ENCODE data around the gene VPS36. TPM values are rescaled to one million over a fixed set of nuclear protein-coding genes. Genes with fewer than 3 reads are reported as not detected.
A peak's percentile ranks its signal among the peaks of the same experiment; 100 is the strongest.
"Not testable (repeated sequence)": the region's sequence is repeated elsewhere in the genome, so short reads cannot be mapped to it uniquely, and the experiment has no call there.

Gene VPS36, protein sequence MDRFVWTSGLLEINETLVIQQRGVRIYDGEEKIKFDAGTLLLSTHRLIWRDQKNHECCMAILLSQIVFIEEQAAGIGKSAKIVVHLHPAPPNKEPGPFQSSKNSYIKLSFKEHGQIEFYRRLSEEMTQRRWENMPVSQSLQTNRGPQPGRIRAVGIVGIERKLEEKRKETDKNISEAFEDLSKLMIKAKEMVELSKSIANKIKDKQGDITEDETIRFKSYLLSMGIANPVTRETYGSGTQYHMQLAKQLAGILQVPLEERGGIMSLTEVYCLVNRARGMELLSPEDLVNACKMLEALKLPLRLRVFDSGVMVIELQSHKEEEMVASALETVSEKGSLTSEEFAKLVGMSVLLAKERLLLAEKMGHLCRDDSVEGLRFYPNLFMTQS
- total RNA-seq, result 48.9 TPM
- polyA plus RNA-seq (ENCODE audit: insufficient read depth, low read depth, low replicate concordance), result 19.2 TPM
- long read RNA-seq, donor 1, full-length matches to known transcripts, result 3 of 13 reads
- long read RNA-seq, donor 1, partial matches to known transcripts, result 10 of 13 reads
- long read RNA-seq, donor 1, other reads (novel, unspliced or antisense), result 0 of 13 reads
- long read RNA-seq, donor 2, full-length matches to known transcripts, result 8 of 8 reads
- long read RNA-seq, donor 2, partial matches to known transcripts, result 0 of 8 reads
- long read RNA-seq, donor 2, other reads (novel, unspliced or antisense), result 0 of 8 reads
- long read RNA-seq, donor 3, full-length matches to known transcripts, result 16 of 30 reads
- long read RNA-seq, donor 3, partial matches to known transcripts, result 14 of 30 reads
- long read RNA-seq, donor 3, other reads (novel, unspliced or antisense), result 0 of 30 reads
- long read RNA-seq, donor 4, full-length matches to known transcripts, result 7 of 7 reads
- long read RNA-seq, donor 4, partial matches to known transcripts, result 0 of 7 reads
- long read RNA-seq, donor 4, other reads (novel, unspliced or antisense), result 0 of 7 reads
- long read RNA-seq, donor 5, result 0 reads
- long read RNA-seq, donor 6, full-length matches to known transcripts, result 11 of 29 reads
- long read RNA-seq, donor 6, partial matches to known transcripts, result 18 of 29 reads
- long read RNA-seq, donor 6, other reads (novel, unspliced or antisense), result 0 of 29 reads
- long read RNA-seq, donor 7, full-length matches to known transcripts, result 13 of 44 reads
- long read RNA-seq, donor 7, partial matches to known transcripts, result 13 of 44 reads
- long read RNA-seq, donor 7, other reads (novel, unspliced or antisense), result 18 of 44 reads
- long read RNA-seq, donor 8, full-length matches to known transcripts, result 3 of 19 reads
- long read RNA-seq, donor 8, partial matches to known transcripts, result 16 of 19 reads
- long read RNA-seq, donor 8, other reads (novel, unspliced or antisense), result 0 of 19 reads
- long read RNA-seq, donor 9, full-length matches to known transcripts, result 7 of 15 reads
- long read RNA-seq, donor 9, partial matches to known transcripts, result 8 of 15 reads
- long read RNA-seq, donor 9, other reads (novel, unspliced or antisense), result 0 of 15 reads
- long read RNA-seq, donor 10, full-length matches to known transcripts, result 7 of 16 reads
- long read RNA-seq, donor 10, partial matches to known transcripts, result 9 of 16 reads
- long read RNA-seq, donor 10, other reads (novel, unspliced or antisense), result 0 of 16 reads

DNA sequence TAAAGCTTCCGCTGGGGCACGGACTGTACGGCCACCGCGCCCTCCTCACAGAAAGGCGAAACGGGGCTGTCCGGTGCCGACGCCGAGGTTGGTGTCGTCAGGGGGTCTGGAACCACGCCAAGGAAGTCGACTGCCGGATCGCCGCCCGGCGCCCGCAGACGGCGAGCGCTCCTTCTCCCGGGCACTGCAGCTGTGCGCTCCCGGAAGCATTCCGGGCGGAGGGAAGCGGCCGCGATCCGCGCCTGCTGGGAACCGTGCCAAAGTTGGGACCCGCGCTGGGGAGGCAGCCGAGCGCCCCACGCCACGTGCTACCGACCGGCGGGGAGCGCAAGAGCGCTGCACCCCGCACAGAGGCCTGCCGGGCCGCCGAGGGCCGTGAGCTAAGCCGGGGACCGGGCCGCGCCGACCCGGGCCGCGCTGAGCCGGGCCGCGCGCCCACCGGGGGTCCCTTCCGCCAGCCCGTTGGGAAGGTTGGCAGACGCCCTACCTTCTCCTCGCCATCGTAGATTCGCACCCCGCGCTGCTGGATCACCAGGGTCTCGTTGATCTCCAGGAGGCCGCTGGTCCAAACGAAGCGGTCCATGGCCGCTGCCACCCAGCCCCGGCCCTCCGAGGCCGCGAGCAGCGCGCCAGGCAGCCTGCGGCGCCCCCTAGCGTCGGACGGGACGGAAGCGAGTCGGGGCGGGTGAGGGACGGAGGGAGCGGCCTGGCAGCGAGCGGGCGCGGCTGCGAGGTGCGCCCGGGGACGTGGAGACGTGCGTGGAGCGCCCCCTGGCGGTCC lies at the start of gene VPS36:
Gene VPS36 (minus strand): TSS at position 623 of the 781 bp plus-strand sequence. CDS start 40 bp downstream, at position 583.
- FAIRE-seq (no peak), DNase-seq (peak; percentile 96 to 98 (median 97))
- Histone ChIP-seq H3K4me1 (ENCODE audit: control insufficient read depth in 2 of 3, insufficient read depth in 2 of 3, low read depth in 1 of 3, low read length in 3 of 3) (peaks cover 0 to 4% (median 4%) of the 10 kb centered on the region in 3 donors), H3K27me3 (ENCODE audit: control insufficient read depth, insufficient read depth, low read length) (no peaks in the 10 kb centered on the region), H3K9ac (ENCODE audit: low read length in 3 of 3) (peak within 1 kb of the TSS; percentile 58 to 75 (median 61)), H3K27ac (ENCODE audit: low read depth in 2 of 2, low read length in 2 of 2) (peak within 1 kb of the TSS; percentile 91 to 93), H3K4me3 (ENCODE audit: low read length in 3 of 3) (peak within 1 kb of the TSS; percentile 78 to 99 (median 85)), H3K9me3 (ENCODE audit: control insufficient read depth in 2 of 3, insufficient read depth in 1 of 3, low read length in 3 of 3) (no peaks in the 10 kb centered on the region), H3K36me3 (ENCODE audit: control insufficient read depth in 2 of 3, insufficient read depth in 3 of 3, low read length in 3 of 3) (no peaks in the 10 kb centered on the region)
- TF ChIP-seq, protein P1, sequence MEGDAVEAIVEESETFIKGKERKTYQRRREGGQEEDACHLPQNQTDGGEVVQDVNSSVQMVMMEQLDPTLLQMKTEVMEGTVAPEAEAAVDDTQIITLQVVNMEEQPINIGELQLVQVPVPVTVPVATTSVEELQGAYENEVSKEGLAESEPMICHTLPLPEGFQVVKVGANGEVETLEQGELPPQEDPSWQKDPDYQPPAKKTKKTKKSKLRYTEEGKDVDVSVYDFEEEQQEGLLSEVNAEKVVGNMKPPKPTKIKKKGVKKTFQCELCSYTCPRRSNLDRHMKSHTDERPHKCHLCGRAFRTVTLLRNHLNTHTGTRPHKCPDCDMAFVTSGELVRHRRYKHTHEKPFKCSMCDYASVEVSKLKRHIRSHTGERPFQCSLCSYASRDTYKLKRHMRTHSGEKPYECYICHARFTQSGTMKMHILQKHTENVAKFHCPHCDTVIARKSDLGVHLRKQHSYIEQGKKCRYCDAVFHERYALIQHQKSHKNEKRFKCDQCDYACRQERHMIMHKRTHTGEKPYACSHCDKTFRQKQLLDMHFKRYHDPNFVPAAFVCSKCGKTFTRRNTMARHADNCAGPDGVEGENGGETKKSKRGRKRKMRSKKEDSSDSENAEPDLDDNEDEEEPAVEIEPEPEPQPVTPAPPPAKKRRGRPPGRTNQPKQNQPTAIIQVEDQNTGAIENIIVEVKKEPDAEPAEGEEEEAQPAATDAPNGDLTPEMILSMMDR (IDR thresholded peaks at IDR 0.05; ENCODE audit: borderline replicate concordance, extremely low read depth, insufficient read depth), result peak; percentile 90
- intact Hi-C loops (cut with DNase I), result no loop called here

DNA sequence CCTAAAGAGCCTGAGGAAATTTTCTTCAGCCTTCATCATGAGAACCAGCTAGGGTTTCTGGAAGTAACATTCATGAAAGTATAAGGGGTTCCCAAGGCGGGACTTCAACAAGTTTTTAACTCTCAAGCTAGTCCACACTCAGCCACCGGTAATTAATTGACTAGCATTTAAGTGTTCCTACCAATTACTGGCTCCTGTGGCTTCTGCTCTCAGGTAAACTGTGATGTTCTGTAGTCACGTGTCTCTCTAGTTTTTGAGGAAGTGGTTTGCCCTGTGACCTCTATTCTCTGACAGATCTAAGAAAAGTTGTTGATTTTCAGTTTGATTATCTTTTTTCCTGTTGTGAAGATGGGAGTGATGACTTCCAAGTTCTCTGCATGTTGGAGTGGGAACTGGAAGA lies 47.5 kb upstream of the VPS36 start:
- H3K4me1 ChIP-seq (ENCODE audit: control insufficient read depth in 2 of 3, insufficient read depth in 2 of 3, low read depth in 1 of 3, low read length in 3 of 3); H3K9me3 ChIP-seq (ENCODE audit: control insufficient read depth in 2 of 3, insufficient read depth in 1 of 3, low read length in 3 of 3); DNase-seq; H3K9ac ChIP-seq (ENCODE audit: low read length in 3 of 3); H3K36me3 ChIP-seq (ENCODE audit: control insufficient read depth in 2 of 3, insufficient read depth in 3 of 3, low read length in 3 of 3); FAIRE-seq; H3K27me3 ChIP-seq (ENCODE audit: control insufficient read depth, insufficient read depth, low read length); H3K27ac ChIP-seq (ENCODE audit: low read depth in 2 of 2, low read length in 2 of 2); H3K4me3 ChIP-seq (ENCODE audit: low read length in 3 of 3); intact Hi-C loops (cut with DNase I): not testable (repeated sequence)

DNA sequence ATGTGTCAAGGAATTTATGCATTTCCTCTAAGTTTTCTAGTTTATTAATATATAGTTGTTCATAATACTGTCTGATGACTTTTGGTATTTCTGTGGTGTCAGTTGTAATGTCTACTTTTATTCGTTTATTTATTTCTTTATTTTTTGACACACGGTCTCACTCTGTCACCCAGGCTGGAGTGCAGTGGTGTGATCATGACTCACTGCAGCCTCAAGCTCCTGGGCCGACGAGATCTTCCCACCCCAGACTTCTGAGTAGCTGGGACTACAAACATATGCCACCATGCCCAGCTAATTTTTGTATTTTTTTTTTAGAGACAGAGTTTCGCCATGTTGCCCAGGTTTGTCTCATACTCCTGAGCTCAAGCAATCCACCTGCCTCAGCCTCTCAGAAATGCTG lies 43.8 kb upstream of the VPS36 start:
- H3K9me3 ChIP-seq (ENCODE audit: control insufficient read depth in 2 of 3, insufficient read depth in 1 of 3, low read length in 3 of 3); intact Hi-C loops (cut with DNase I); FAIRE-seq; DNase-seq; H3K4me1 ChIP-seq (ENCODE audit: control insufficient read depth in 2 of 3, insufficient read depth in 2 of 3, low read depth in 1 of 3, low read length in 3 of 3); H3K9ac ChIP-seq (ENCODE audit: low read length in 3 of 3); H3K27me3 ChIP-seq (ENCODE audit: control insufficient read depth, insufficient read depth, low read length); H3K36me3 ChIP-seq (ENCODE audit: control insufficient read depth in 2 of 3, insufficient read depth in 3 of 3, low read length in 3 of 3); H3K27ac ChIP-seq (ENCODE audit: low read depth in 2 of 2, low read length in 2 of 2); H3K4me3 ChIP-seq (ENCODE audit: low read length in 3 of 3): not testable (repeated sequence)

DNA sequence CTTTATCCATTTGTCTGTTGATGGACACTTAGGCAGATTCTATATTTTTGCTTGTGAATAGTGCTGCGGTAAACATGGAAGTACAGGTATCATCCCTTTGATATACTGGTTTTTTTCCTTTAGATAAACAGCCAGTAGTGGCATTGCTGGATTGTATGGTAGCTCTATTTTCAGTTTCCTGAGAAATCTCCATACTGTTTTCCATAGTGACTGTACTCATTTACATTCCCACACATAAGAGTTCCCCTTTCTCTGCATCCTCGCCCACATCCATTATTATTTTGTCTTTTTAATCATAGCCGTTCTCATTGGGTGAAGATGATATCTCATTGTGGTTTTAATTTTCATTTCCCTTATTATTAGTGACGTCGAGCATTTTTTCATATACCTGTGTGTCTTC lies 40.6 kb upstream of the VPS36 start:
- H3K4me1 ChIP-seq (ENCODE audit: control insufficient read depth in 2 of 3, insufficient read depth in 2 of 3, low read depth in 1 of 3, low read length in 3 of 3); H3K9me3 ChIP-seq (ENCODE audit: control insufficient read depth in 2 of 3, insufficient read depth in 1 of 3, low read length in 3 of 3); H3K4me3 ChIP-seq (ENCODE audit: low read length in 3 of 3); FAIRE-seq; DNase-seq; H3K9ac ChIP-seq (ENCODE audit: low read length in 3 of 3); intact Hi-C loops (cut with DNase I); H3K27me3 ChIP-seq (ENCODE audit: control insufficient read depth, insufficient read depth, low read length); H3K27ac ChIP-seq (ENCODE audit: low read depth in 2 of 2, low read length in 2 of 2); H3K36me3 ChIP-seq (ENCODE audit: control insufficient read depth in 2 of 3, insufficient read depth in 3 of 3, low read length in 3 of 3): not testable (repeated sequence)

DNA sequence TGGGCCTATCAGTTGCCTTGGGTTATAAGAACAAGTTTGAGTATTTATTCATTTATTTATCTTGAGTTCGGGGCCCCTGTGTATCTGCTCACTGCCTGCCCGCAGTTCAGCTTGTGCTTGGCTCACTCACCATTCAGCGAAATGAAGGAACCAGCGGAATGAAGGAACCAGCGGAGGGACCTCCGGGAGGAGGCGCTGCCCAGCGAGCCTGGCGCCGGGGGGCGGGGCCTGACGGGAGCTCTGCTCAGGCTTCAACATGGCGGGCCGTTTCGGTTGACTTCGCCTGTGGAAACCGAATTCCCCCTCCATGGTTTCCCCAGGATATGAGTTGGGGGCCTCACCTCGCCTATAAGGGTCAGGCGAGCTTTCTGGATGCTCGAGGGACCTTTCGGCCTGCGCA lies 38.3 kb upstream of the VPS36 start:
- intact Hi-C loops (cut with DNase I); H3K4me3 ChIP-seq (ENCODE audit: low read length in 3 of 3); DNase-seq; H3K9ac ChIP-seq (ENCODE audit: low read length in 3 of 3); H3K4me1 ChIP-seq (ENCODE audit: control insufficient read depth in 2 of 3, insufficient read depth in 2 of 3, low read depth in 1 of 3, low read length in 3 of 3); FAIRE-seq; H3K27me3 ChIP-seq (ENCODE audit: control insufficient read depth, insufficient read depth, low read length); H3K36me3 ChIP-seq (ENCODE audit: control insufficient read depth in 2 of 3, insufficient read depth in 3 of 3, low read length in 3 of 3); H3K27ac ChIP-seq (ENCODE audit: low read depth in 2 of 2, low read length in 2 of 2); H3K9me3 ChIP-seq (ENCODE audit: control insufficient read depth in 2 of 3, insufficient read depth in 1 of 3, low read length in 3 of 3): not testable (repeated sequence)

DNA sequence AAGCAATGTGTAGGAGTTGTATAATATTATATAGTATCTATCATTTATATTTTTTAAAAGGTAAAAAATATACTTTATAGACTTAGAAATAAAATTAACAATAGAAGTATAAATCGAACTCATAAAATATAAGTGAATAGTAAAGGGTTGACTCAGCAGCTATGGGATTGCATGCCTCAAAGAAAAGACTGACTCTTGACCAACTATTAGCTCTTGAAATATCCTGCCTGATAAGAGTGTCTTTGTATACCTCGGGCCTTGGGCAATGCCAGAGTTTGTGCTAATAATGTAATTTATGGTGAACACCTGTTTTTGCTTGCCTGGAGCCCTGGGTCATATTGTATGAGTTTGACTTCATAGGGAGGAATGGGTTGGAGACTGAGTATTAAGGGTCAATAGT lies 36.6 kb upstream of the VPS36 start:
- H3K9ac ChIP-seq (ENCODE audit: low read length in 3 of 3); H3K4me3 ChIP-seq (ENCODE audit: low read length in 3 of 3); H3K27ac ChIP-seq (ENCODE audit: low read depth in 2 of 2, low read length in 2 of 2); H3K27me3 ChIP-seq (ENCODE audit: control insufficient read depth, insufficient read depth, low read length); FAIRE-seq; H3K36me3 ChIP-seq (ENCODE audit: control insufficient read depth in 2 of 3, insufficient read depth in 3 of 3, low read length in 3 of 3); DNase-seq; H3K4me1 ChIP-seq (ENCODE audit: control insufficient read depth in 2 of 3, insufficient read depth in 2 of 3, low read depth in 1 of 3, low read length in 3 of 3); H3K9me3 ChIP-seq (ENCODE audit: control insufficient read depth in 2 of 3, insufficient read depth in 1 of 3, low read length in 3 of 3); intact Hi-C loops (cut with DNase I): not testable (repeated sequence)
